Endothelial cell of umbilical vein (primary cell): ENCODE results near the gene TGM6. TPM values are rescaled to one million over a fixed set of nuclear protein-coding genes. Genes with fewer than 3 reads are reported as not detected.
"Not testable (repeated sequence)": the region's sequence is repeated elsewhere in the genome, so short reads cannot be mapped to it uniquely, and the experiment has no call there.

Experiments
- BruUV-seq: library from RNA; stranded (reverse); fragments of 400-500 nt; replicated peaks from 2 replicates; lab custom pipeline; 2021; lab: Mats Ljungman, UMichigan
- CTCF ChIA-PET: fragments of 300-600, 350-600 bp; sonication (Branson Sonifier 250); formaldehyde crosslinking; loops from one replicate; lab custom pipeline; 2021; ENCODE audit warnings: antibody characterized with exemption, inconsistent platforms; lab: Charles Lee
- POLR2A ChIA-PET: fragments of 300-600, 350-600 bp; sonication (Branson Sonifier 250); formaldehyde crosslinking; loops from one replicate; lab custom pipeline; 2021; ENCODE audit warnings: antibody characterized with exemption, inconsistent platforms; lab: Charles Lee
- DNase-seq: peaks from one replicate; pipeline ENCODE4 v3.0.0-alpha.2; 2011; ENCODE audit warnings: low read depth, low spot score
- FAIRE-seq: peaks from 2 replicates; lab custom pipeline; 2011; peaks lifted over from hg19 to GRCh38; lab: Jason Lieb, UNC
- H2AFZ ChIP-seq: 2 replicates; pipeline ENCODE4 v1.6.0; 2012; ENCODE audit warnings: low read depth, low read length, control low read depth, inconsistent platforms
- H3K27ac ChIP-seq: 2 replicates; pipeline ENCODE4 v1.5.1; 2011; ENCODE audit warnings: low read depth, mild to moderate bottlenecking, control low read depth, low read length, moderate library complexity; ENCODE audit not compliant: insufficient read depth
- H3K27me3 ChIP-seq, 2 experiments: 2 replicates each; pipeline versions ENCODE4 v1.6.0 to v1.6.1; 2011; ENCODE audit warnings: low read length in 2 of 2, mixed read lengths in 1 of 2; ENCODE audit not compliant: control insufficient read depth in 2 of 2, insufficient read depth in 2 of 2
- H3K36me3 ChIP-seq, 2 experiments: 2 replicates in 1 of 2; 3 replicates in 1 of 2; pipeline ENCODE4 v1.5.1; 2011; ENCODE audit warnings: low read length in 2 of 2, mild to moderate bottlenecking in 1 of 2, moderate library complexity in 1 of 2; ENCODE audit not compliant: control insufficient read depth in 2 of 2, insufficient read depth in 2 of 2; ENCODE audit errors: extremely low read depth in 1 of 2
- H3K4me1 ChIP-seq: 3 replicates; pipeline ENCODE4 v1.5.1; 2011; ENCODE audit warnings: mild to moderate bottlenecking, low read length; ENCODE audit not compliant: control insufficient read depth, insufficient read depth; ENCODE audit errors: extremely low read depth
- H3K4me2 ChIP-seq: 2 replicates; pipeline ENCODE4 v1.6.1; 2011; ENCODE audit warnings: low read length, control low read depth, mixed read lengths; ENCODE audit not compliant: insufficient read depth
- H3K4me3 ChIP-seq, 3 experiments: fragments of 200-600 bp in 1 of 3; sonication (generic), shearing (Covaris generic) in 1 of 3; replicated peaks in 1 of 3; 2 replicates each; pipeline ENCODE4 v1.5.1; 2011 to 2016; ENCODE audit warnings: control low read depth in 3 of 3, low read length in 3 of 3, mild to moderate bottlenecking in 2 of 3, inconsistent platforms in 1 of 3, low read depth in 1 of 3, moderate library complexity in 1 of 3; ENCODE audit not compliant: insufficient read depth in 1 of 3
- H3K79me2 ChIP-seq: 2 replicates; pipeline ENCODE4 v1.6.0; 2012; ENCODE audit warnings: low read length, inconsistent platforms; ENCODE audit not compliant: control insufficient read depth, insufficient read depth
- H3K9ac ChIP-seq: replicated peaks from 2 replicates; pipeline ENCODE3; 2011; ENCODE audit warnings: low read length, control low read depth; ENCODE audit not compliant: insufficient read depth; ENCODE audit errors: extremely low read depth
- H3K9me1 ChIP-seq: replicated peaks from 3 replicates; pipeline ENCODE4 v1.6.0; 2011; ENCODE audit warnings: mild to moderate bottlenecking, low read length; ENCODE audit not compliant: control insufficient read depth, insufficient read depth; ENCODE audit errors: extremely low read depth
- H3K9me3 ChIP-seq: replicated peaks from 2 replicates; pipeline ENCODE4 v1.5.1; 2012; ENCODE audit warnings: low read length, inconsistent platforms; ENCODE audit not compliant: control insufficient read depth, insufficient read depth
- H4K20me1 ChIP-seq: replicated peaks from 2 replicates; pipeline ENCODE3; 2011; ENCODE audit warnings: mild to moderate bottlenecking, low read length; ENCODE audit not compliant: control insufficient read depth, insufficient read depth; ENCODE audit errors: extremely low read depth
- CTCF ChIP-seq, 2 donors: IDR thresholded peaks; 1 replicate in 1 of 2; 2 replicates in 1 of 2; pipeline ENCODE4 v1.5.1; 2011; ENCODE audit warnings: low read length in 2 of 2, mild to moderate bottlenecking in 2 of 2, moderate library complexity in 2 of 2, control low read depth in 1 of 2, inconsistent platforms in 1 of 2, low read depth in 1 of 2; ENCODE audit not compliant: insufficient read depth in 1 of 2; ENCODE audit errors: extremely low read depth in 1 of 2
- EZH2 ChIP-seq: IDR thresholded peaks from 2 replicates; pipeline ENCODE4 v1.6.1; 2012; ENCODE audit warnings: borderline replicate concordance, low read depth, mild to moderate bottlenecking, moderate library complexity, low read length, inconsistent platforms; ENCODE audit not compliant: severe bottlenecking
- FOS ChIP-seq: IDR thresholded peaks from 2 replicates; pipeline ENCODE4 v1.6.1; 2011; ENCODE audit warnings: mild to moderate bottlenecking, low read length, moderate library complexity, borderline replicate concordance; ENCODE audit not compliant: insufficient read depth
- GATA2 ChIP-seq: IDR thresholded peaks from 2 replicates; pipeline ENCODE4 v1.7.0; 2011; ENCODE audit warnings: low read depth, mild to moderate bottlenecking, moderate library complexity, mixed read lengths, low read length; ENCODE audit not compliant: insufficient read length, insufficient read depth
- JUN ChIP-seq: IDR thresholded peaks from 2 replicates; pipeline ENCODE4 v1.6.1; 2011; ENCODE audit warnings: borderline replicate concordance, low read depth; ENCODE audit not compliant: insufficient read length, insufficient read depth
- POLR2A ChIP-seq: IDR thresholded peaks from 2 replicates; pipeline ENCODE4 v1.6.1; 2012; ENCODE audit warnings: low read depth, mild to moderate bottlenecking, control low read depth, low read length
- POLR2AphosphoS5 ChIP-seq: IDR thresholded peaks from 2 replicates; pipeline ENCODE4 v1.6.1; 2012; ENCODE audit warnings: low read depth, mild to moderate bottlenecking, control low read depth, low read length, moderate library complexity; ENCODE audit not compliant: insufficient read depth
- dilution Hi-C: fragments of 300-500 bp; cut with MboI; formaldehyde crosslinking; loops from one replicate; pipeline ENCODE4 v1.15.0; 2019; ENCODE audit warnings: low sequenced_read_pairs; ENCODE audit not compliant: extremely low pct_ligation_motif_present
- intact Hi-C: fragments of 100-400 bp; cut with micrococcal nuclease; formaldehyde crosslinking; loops from one replicate; pipeline ENCODE4 v1.10.0; 2022
- polyA plus RNA-seq, 4 experiments: library from polyadenylated mRNA; depleted of rRNA in 3 of 4; stranded (reverse) in 3 of 4; unstranded in 1 of 4; fragments of >200 nt; gene quantifications; 2 replicates each; pipeline versions ENCODE4 v1.2.1 to v1.2.3, GENCODE V29; 2011 to 2012; ENCODE audit warnings: missing spikeins in 1 of 4
- total RNA-seq: library from RNA; stranded (reverse); gene quantifications from 2 replicates; pipeline ENCODE4 v1.2.3, GENCODE V29; 2021

Gene TGM6
- total and polyA plus RNA-seq, 2 donors (not counting 3 experiments of a cell fraction or from before 2014, with no cell fraction given), result not detected

GRCh38 chr20:2403291-2404052 lies 22.8 kb downstream of the TGM6 start:
- DNase-seq, result no peak
- Histone ChIP-seq H3K79me2 (no peaks in the 10 kb centered on the region), H3K27ac (no peak overlapping the region), H3K36me3 (no peaks in the 10 kb centered on the region), H2AFZ (no peak overlapping the region), H3K9ac (no peak overlapping the region), H3K4me1 (no peaks in the 10 kb centered on the region), H3K27me3 (no peaks in the 10 kb centered on the region), H4K20me1 (no peaks in the 10 kb centered on the region), H3K9me1 (no peaks in the 10 kb centered on the region), H3K4me3 (no peak overlapping the region), H3K4me2 (no peak overlapping the region), H3K9me3 (no peaks in the 10 kb centered on the region)
- dilution Hi-C loops (no loop called here), intact Hi-C loops (no loop called here)
- ChIA-PET CTCF (interaction anchor here (0.8 to 4.6 kb wide), 4 partner anchors 16 to 196 kb away, joined by 3 to 46 read pairs (median 8); no protein-coding TSS in a partner anchor), POLR2A (no interaction called here)
- no TSS peak for BruUV-seq
- FAIRE-seq, result no peak
- TF ChIP-seq EZH2 (no peak), POLR2AphosphoS5 (no peak), GATA2 (no peak), JUN (no peak), POLR2A (no peak)

GRCh38 chr20:2405693-2406065 lies 25.0 kb downstream of the TGM6 start:
- no peak overlapping the region for H3K4me3 ChIP-seq
- no peaks in the 10 kb centered on the region for H3K9me3 ChIP-seq
- ChIA-PET CTCF (interaction anchor here (2.7 to 4.6 kb wide), 2 partner anchors 19 to 198 kb away, joined by 13 to 46 read pairs; no protein-coding TSS in a partner anchor), POLR2A (no interaction called here)
- no peak for DNase-seq
- peaks cover 0 to 3% of the 10 kb centered on the region in 2 experiments for H3K27me3 ChIP-seq
- no peak overlapping the region for H3K4me2 ChIP-seq
- intact Hi-C loops, result no loop called here
- FAIRE-seq, result no peak
- no peak overlapping the region for H3K27ac ChIP-seq
- H2AFZ ChIP-seq, result no peak overlapping the region
- no peaks in the 10 kb centered on the region for H3K79me2 ChIP-seq
- H4K20me1 ChIP-seq, result no peaks in the 10 kb centered on the region
- H3K4me1 ChIP-seq, result no peaks in the 10 kb centered on the region
- dilution Hi-C loops, result no loop called here
- no TSS peak for BruUV-seq
- no peaks in the 10 kb centered on the region for H3K36me3 ChIP-seq
- H3K9me1 ChIP-seq, result no peaks in the 10 kb centered on the region
- no peak overlapping the region for H3K9ac ChIP-seq
- no peak for TF ChIP-seq CTCF (IDR thresholded peaks at IDR 0.05; ENCODE audit: extremely low read depth in 1 of 2, insufficient read depth in 1 of 2, low read depth in 1 of 2, low read length in 2 of 2)
- no peak for TF ChIP-seq FOS

- intact Hi-C loops, H3K9me1 ChIP-seq, POLR2A ChIA-PET, dilution Hi-C loops, H3K79me2 ChIP-seq, H3K4me3 ChIP-seq, H3K27me3 ChIP-seq, H3K4me1 ChIP-seq, BruUV-seq, H3K27ac ChIP-seq, H2AFZ ChIP-seq, DNase-seq, FAIRE-seq, H3K9me3 ChIP-seq, H4K20me1 ChIP-seq, H3K9ac ChIP-seq, H3K36me3 ChIP-seq, H3K4me2 ChIP-seq: not testable (repeated sequence)
- CTCF ChIA-PET, result interaction anchor here (0.7 kb wide), 1 partner anchor 8 kb away, joined by 3 read pairs; no protein-coding TSS in a partner anchor
Measured at GRCh38 chr20:2407355-2407754, 26.7 kb downstream of the TGM6 start.
